Measurements from ENCODE around the gene MFAP2. TPM values are rescaled to one million over a fixed set of nuclear protein-coding genes. Genes with fewer than 3 reads are reported as not detected.

MFAP2 gene
- total and polyA plus RNA-seq, 8 donors: 8.0 to 380 (median 282) TPM

- H3K36me3 ChIP-seq: peaks cover 7 to 14% of the 10 kb centered on the region in 2 donors
- H3K4me3 ChIP-seq: no peak overlapping the region
- TF ChIP-seq, protein P1, sequence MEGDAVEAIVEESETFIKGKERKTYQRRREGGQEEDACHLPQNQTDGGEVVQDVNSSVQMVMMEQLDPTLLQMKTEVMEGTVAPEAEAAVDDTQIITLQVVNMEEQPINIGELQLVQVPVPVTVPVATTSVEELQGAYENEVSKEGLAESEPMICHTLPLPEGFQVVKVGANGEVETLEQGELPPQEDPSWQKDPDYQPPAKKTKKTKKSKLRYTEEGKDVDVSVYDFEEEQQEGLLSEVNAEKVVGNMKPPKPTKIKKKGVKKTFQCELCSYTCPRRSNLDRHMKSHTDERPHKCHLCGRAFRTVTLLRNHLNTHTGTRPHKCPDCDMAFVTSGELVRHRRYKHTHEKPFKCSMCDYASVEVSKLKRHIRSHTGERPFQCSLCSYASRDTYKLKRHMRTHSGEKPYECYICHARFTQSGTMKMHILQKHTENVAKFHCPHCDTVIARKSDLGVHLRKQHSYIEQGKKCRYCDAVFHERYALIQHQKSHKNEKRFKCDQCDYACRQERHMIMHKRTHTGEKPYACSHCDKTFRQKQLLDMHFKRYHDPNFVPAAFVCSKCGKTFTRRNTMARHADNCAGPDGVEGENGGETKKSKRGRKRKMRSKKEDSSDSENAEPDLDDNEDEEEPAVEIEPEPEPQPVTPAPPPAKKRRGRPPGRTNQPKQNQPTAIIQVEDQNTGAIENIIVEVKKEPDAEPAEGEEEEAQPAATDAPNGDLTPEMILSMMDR (IDR thresholded peaks at IDR 0.05): no peak
- ATAC-seq (no peak), DNase-seq (peak in 1 of 4 donors; percentile 58)
- no peaks in the 10 kb centered on the region for H3K9me3 ChIP-seq
- H3K4me1 ChIP-seq: peaks cover 9 to 58% of the 10 kb centered on the region in 2 donors
- intact Hi-C loops (cut with DNase I): no loop called here
- peak overlapping the region in 1 of 2 donors; percentile 15 for H3K27ac ChIP-seq
- no peaks in the 10 kb centered on the region for H3K27me3 ChIP-seq
These were observed 33.3 kb upstream of the MFAP2 start for GRCh38 chr1:17013491-17014320.

GRCh38 chr1:17012775-17013490 is 32.5 kb upstream of the MFAP2 start:
- H3K4me3 ChIP-seq: no peak overlapping the region

DNA sequence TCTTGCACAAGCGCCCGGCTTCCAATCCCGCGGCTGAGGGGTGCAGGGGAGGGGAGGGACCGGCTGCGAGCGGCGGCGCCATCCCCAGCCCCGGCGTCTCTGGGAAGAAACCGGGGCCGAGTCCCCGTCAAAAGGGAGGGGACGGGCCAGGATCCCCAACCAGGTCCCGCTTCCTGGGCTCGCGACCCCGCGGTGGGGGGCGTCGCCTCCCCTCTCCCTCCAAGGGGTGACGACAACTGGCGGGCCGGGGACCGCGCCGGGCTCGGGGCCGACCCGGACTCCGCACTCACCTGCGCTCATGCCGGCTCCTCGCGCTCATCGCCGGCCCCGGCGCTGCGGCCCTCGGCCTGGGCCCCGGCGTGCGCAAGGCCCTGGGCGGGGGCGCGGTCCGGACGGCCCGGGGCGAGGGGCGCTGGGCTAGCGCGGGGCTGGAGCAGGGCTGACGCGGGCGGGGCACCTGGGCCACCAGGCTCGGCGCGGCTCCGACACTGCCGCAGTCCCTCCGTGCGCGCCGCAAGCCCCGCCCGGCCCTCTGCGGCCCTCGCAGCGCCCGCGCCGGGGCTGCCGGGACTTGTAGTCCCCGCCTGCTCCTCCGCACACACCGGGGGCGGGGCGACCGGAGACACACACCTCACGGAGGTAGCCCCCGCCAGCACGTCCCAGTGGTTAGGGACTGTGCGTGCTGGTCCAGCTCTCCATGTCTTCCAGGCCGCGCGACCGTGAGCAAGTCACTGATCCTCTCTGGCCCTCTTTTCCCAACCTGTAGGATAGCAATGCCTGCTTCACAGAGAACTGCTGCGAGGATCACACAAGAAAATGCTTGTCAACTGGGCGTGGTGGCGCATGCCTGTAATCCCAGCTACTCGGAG is 31.3 kb upstream of the MFAP2 start, which contains the start of gene ATP13A2:
TSS of gene ATP13A2 (minus strand) at position 490 of the 869 bp plus-strand sequence. CDS start at position 300, 190 bp downstream.
- Histone ChIP-seq H3K4me1 (peaks cover 9 to 63% of the 10 kb centered on the region in 2 donors), H3K4me3 (peak within 1 kb of the TSS; percentile 76 to 96), H3K9me3 (no peaks in the 10 kb centered on the region), H3K27ac (peak within 1 kb of the TSS; percentile 13 to 64), H3K36me3 (no peaks in the 10 kb centered on the region), H3K27me3 (no peaks in the 10 kb centered on the region)
- TF ChIP-seq, protein P1 (IDR thresholded peaks at IDR 0.05): no peak
- peak; percentile 73 to 98 (median 83) for DNase-seq
- peak; percentile 98 for ATAC-seq
- intact Hi-C loops (cut with DNase I): no loop called here

More at GRCh38 chr1:17012775-17013490, 32.5 kb upstream of the MFAP2 start:
- peaks cover 0 to 6% of the 10 kb centered on the region in 2 donors for H3K36me3 ChIP-seq
- peaks cover 9 to 63% of the 10 kb centered on the region in 2 donors for H3K4me1 ChIP-seq
- TF ChIP-seq, protein P1 (IDR thresholded peaks at IDR 0.05): no peak
- H3K27ac ChIP-seq: no peak overlapping the region
- intact Hi-C loops (cut with DNase I): no loop called here
- H3K9me3 ChIP-seq: no peaks in the 10 kb centered on the region
- H3K27me3 ChIP-seq: no peaks in the 10 kb centered on the region
- DNase-seq: no peak
- ATAC-seq: no peak

GRCh38 chr1:17011092-17011438 is 30.6 kb upstream of the MFAP2 start:
- intact Hi-C loops (cut with DNase I): no loop called here
- no peak for ATAC-seq
- H3K4me3 ChIP-seq: peak overlapping the region; percentile 76 to 96
- no peaks in the 10 kb centered on the region for H3K27me3 ChIP-seq
- peaks cover 9 to 63% of the 10 kb centered on the region in 2 donors for H3K4me1 ChIP-seq
- no peaks in the 10 kb centered on the region for H3K36me3 ChIP-seq
- peak overlapping the region; percentile 13 to 64 for H3K27ac ChIP-seq
- TF ChIP-seq, protein P1 (IDR thresholded peaks at IDR 0.05): no peak
- H3K9me3 ChIP-seq: no peaks in the 10 kb centered on the region
- DNase-seq: peak in 1 of 4 donors; percentile 3
